NCI-H2227 (cell line): Measurements from ENCODE around the gene ZCCHC4.
A peak's percentile ranks its signal among the peaks of the same experiment; 100 is the strongest.

ENCODE experiments used
- DNase-seq: peaks from one replicate; lab custom pipeline; 2025; ENCODE audit not compliant: unreplicated experiment; lab: John Stamatoyannopoulos, UW

Gene ZCCHC4

GRCh38 chr4:25312496-25313200 is at the start of gene ZCCHC4:
ZCCHC4 (plus strand) TSS chr4:25312774; CDS start chr4:25312810, 36 bp downstream.
- peak; percentile 89 for DNase-seq

- DNase-seq: no peak
Observed at GRCh38 chr4:25271866-25272265, 40.7 kb upstream of the ZCCHC4 start.

DNA sequence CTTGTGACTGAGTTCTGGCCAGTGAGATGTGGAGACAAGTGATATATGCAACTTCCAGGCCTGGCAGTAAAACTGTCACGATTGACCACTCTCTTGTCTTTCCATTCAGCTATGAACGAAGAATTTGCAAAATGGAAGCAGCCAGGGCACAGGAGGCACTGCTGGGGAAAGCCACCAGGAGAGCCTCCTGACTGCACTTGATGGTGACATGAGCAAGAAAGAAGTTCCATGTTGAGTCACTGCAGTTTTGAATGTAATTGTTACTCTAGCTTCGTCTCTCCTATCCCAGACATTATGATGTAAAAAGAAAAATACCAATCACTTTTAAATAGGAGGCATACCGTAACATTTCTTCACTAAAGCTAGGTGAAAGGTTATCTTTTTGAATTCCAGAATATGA is 32.4 kb upstream of the ZCCHC4 start:
- DNase-seq: no peak

DNA sequence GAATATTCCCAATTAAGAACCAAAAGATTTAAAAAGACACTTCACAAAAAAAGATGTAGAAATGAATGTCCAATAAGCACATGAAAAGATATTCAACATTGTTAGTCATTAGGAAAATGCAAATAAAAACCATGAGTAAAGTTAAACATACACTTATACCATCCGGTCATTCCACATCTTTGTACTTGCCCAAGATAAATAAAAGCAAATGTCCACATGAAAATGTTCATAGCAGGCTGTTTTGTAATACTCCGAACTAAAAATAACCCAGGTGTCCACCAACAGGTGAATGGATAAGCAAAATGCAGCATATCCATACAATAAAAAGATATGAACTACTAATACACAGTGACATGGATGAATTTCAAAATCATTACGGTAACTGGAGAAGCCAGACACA is 28.6 kb upstream of the ZCCHC4 start:
- no peak for DNase-seq

DNA sequence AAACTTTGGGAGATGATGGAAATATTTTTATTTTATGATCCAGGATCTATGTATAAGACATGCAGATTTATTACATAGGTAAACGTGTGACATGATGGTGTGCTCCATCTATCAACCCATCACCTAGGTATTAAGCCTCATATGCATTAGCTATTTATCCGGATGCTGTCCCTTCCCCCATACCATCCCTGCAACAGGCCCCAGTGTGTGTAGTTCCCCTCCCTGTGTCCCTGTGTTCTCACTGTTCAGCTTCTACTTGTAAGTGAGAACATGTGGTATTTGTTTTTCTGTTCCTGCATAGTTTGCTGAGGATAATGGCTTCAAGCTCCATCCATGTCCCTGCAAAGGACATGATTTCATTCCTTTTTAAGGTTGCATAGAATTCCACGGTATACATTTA is 28.1 kb upstream of the ZCCHC4 start:
- no peak for DNase-seq

GRCh38 chr4:25290490-25291067 is 22.0 kb upstream of the ZCCHC4 start:
- DNase-seq: no peak

DNA sequence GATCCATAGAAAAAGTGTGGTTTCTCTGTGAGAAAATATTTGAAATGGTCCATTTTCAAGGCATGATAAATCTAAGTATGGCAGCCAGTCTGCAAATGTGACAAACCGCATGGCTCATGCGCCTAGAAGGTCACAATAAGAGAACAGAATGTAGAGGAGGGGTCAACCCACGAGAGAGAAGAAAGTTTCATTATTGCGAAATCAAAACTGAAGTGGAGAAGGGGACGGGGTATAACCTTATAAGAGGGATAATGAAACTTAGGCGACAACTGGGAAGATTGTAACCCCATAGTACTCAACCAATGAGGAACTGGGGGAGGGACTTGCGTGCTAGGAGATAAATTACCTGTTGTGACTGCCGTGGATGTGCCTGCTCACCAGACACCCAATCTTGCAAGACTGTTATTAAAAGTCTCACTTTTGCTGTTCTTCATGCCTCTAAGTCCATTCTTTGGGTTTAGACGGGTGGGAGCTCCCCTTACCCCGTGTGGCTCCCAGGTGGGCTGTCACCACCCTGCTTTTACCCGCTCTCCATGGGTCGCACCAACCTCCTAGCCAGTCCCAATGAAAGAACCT is 21.3 kb upstream of the ZCCHC4 start:
- no peak for DNase-seq

DNA sequence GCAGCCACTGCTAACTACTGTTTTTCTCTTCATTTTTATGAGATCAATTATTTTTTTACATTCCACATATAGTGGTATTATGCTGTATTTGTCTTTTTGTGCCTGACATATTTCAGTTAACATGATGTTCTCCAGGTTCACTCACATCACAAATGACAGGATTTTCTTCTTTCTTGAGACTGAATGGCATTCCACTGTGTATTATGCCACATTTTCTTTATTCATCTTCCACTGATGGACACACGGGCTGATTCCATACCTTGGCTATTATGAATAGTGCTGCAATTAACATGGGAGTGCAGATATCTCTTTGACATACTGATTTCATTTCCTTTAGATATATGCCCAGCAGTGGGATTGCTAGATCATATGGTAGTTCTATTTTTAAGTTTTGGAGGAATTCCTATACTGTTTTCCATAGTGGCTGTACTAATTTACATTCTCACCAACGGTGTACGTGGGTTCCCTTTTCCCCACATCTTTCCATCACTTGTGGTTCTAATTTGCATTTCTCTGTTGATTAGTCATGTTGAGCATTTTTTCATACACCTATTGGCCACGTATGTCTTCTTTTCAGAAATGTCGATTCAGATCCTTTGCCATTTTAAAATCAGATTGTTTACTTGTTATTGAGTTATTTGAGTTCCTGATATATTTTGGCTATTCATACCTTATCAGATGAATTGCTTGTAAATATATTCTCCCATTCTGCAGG is 14.9 kb upstream of the ZCCHC4 start:
- DNase-seq: no peak

GRCh38 chr4:25299476-25300203 is 12.9 kb upstream of the ZCCHC4 start:
- DNase-seq: no peak

GRCh38 chr4:25301471-25301870 is 11.1 kb upstream of the ZCCHC4 start:
- no peak for DNase-seq

DNA sequence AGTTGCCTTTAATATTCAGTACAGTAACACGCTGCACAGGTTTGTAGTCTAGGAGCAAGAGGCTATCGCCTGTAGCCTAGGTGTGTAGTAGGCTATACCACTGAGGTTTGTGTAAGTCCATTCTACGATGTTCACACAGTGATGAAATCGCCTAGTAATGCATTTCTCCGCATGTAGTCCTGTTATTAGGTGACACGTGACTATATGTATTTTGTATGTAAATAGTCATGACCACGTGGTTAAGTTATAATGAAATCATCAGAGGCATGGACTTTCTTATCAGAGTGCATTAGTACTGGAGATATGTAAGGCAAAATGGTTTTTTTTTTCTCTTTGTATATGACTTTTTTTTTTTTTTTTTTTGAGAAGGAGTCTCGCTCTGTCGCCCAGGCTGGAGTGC is 9.9 kb upstream of the ZCCHC4 start:
- no peak for DNase-seq

DNA sequence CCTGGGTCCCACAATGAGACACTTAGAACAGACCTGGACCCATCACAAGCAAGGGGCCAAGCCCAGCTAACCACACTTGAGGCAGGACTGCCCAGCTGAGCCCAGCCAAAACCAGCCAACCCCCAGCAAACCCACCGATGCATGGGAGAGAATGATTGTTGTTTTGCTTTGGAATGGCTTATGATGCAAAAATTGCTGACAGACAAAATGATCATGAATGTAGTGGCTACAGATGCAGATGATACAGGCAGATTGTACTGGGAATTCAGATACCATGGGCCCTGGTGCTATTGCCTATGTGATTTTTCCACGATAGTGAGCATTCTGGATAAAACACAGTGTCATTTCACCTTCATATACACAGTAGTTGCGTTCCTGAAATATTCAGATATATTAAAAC is 9.0 kb upstream of the ZCCHC4 start:
- DNase-seq: no peak

DNA sequence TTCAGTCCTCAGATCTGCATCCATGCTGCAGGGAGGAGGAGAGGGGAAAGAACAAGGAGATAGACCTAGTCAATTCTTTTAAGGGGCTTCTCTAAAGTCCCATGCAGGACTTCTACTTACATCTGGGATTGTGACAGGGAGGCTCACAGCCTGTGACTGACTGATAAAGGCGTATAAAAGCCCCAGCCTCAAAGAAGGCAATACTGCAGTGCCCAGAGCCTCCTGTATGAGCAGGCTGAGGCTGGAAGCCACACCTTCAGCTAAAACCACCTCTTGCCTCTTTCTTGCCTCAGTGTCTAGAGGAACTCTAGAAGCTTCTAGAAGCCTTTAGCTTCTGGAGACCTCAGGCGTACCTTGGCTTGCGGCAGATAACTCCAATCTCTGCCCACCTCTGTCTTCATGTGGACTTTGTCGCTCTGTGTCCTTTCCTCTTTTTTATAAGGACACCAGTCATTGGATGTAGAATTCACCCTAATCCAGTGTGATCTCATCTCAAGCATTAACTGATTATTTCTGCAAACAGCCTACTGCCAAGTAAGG is 6.0 kb upstream of the ZCCHC4 start:
- no peak for DNase-seq

GRCh38 chr4:25307596-25307995 is 5.0 kb upstream of the ZCCHC4 start:
- DNase-seq: no peak

GRCh38 chr4:25308306-25308705 is 4.3 kb upstream of the ZCCHC4 start:
- no peak for DNase-seq

DNA sequence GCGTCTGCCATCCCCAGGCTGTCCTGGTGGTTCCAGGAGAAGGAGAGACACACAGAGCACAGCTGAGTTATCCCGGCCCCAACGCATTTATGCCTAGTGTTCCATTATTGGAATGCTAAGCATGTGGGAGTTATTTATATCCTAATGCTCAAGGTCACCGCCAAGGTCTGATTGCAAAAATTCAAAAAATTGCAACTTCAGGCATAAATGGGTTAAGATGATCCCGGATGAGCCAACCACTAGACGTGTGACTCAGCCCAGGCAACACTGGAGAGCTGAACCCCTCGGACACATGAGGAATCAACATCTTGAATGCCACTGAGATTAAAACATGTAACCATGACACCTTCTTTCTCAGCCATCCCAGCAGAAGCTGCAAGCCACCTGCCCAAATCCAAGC is 3.8 kb upstream of the ZCCHC4 start:
- DNase-seq: no peak

DNA sequence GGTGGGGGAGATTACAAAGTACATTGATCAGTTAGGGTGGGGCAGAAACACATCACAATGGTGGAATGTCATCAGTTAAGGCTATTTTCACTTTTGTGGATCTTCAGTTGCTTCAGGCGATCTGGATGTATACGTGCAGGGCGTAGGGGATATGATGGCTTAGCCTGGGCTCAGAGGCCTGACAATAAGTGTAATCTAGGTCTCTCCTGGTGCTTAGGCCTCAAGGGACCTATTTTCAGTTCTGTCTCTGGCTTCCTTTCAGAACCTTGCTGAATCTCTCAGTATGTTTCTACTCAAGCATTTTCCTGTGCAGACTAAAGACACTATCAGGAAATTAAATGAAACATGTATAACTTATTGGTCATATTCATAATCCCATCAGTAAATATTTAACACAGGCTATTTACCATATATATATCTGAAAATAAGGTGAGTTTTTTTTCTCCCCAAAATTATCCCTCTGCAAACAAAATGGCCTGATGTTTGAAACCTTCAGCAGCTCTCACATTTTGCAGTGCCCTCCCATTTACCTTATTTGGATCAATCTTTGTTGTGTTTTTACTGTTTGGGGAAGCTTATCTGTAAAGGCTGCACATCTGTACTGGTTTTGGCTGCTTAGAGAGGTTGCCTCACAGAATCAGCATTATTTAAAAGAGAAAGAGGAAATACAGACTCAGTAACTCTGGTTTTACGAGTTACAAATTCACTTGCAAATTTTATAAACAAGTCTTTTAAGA is 2.3 kb upstream of the ZCCHC4 start:
- no peak for DNase-seq

DNA sequence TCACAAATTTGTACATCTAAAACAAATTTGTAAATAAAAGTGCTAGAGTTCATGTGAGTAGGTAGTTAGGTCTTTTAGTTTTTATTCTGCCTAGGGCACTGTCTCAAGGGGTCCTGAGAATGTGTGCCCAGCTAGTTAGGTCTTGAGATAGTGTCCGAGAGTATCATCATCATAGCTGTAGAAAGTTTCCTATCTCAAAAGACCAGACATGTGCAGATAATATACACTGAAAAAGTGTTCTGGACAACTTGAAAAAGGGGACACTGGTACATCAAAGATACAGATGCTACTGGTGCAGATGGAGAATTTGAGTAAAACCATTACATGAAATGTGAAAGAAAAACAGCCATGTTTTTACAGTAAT is 1.8 kb upstream of the ZCCHC4 start:
- no peak for DNase-seq

DNA sequence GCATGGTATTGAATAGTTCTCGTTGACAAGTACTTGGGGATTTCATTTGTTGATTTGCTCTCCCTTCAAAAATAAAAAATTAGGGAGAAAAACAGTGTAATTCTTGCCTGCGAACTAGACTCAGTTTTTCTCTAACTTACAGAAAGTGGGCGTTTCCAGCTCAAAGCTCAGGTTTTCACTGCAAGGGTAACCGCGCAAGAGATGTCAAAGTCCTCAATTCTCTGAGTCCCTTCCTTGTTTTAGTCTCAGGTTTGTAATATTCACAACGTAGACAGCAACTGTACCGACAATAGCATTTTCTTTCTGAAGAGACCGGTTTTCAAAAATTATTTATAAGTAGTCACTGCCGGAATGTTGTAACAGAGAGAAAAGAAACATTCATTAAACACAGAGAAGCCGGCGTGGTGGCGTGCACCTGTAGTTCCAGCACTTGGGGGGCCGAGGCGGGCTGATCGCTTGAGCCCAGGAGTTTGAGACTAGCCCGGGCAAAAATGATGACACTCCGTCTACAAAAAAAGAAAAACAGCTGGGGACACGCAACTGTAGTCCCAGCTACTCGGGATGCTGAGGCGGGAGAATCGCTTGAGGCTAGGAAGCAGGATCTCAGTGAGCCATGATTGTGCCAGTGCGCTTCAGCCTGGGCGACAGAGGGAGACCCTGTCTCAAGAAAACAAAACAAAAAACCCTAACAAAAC is 774 bp downstream of the ZCCHC4 start:
- DNase-seq: no peak

GRCh38 chr4:25320336-25320735 is 7.8 kb downstream of the ZCCHC4 start:
- no peak for DNase-seq
